ENCODE measurements around the gene PCDH9.
"Not testable (repeated sequence)": the region's sequence is repeated elsewhere in the genome, so short reads cannot be mapped to it uniquely, and the experiment has no call there.

Gene PCDH9

GRCh38 chr13:66301482-66301881 lies 928.7 kb downstream of the PCDH9 start:
- in situ Hi-C loops (cut with MboI; ENCODE audit: low sequenced_read_pairs, unreplicated experiment): no loop called here
- no peak for TF ChIP-seq CTCF (IDR thresholded peaks at IDR 0.05; ENCODE audit: borderline replicate concordance, control extremely low read depth, extremely low read depth, insufficient read depth, missing control alignments)
- no peak for DNase-seq (ENCODE audit: low spot score)

- no peak for DNase-seq (ENCODE audit: low spot score)
- in situ Hi-C loops (cut with MboI; ENCODE audit: low sequenced_read_pairs, unreplicated experiment): no loop called here
- no peak for TF ChIP-seq CTCF (IDR thresholded peaks at IDR 0.05; ENCODE audit: borderline replicate concordance, control extremely low read depth, extremely low read depth, insufficient read depth, missing control alignments)
These were observed 929.1 kb downstream of the PCDH9 start for GRCh38 chr13:66301006-66301405.

GRCh38 chr13:66296875-66297274 lies 933.3 kb downstream of the PCDH9 start:
- in situ Hi-C loops (cut with MboI; ENCODE audit: low sequenced_read_pairs, unreplicated experiment): no loop called here
- TF ChIP-seq CTCF (IDR thresholded peaks at IDR 0.05; ENCODE audit: borderline replicate concordance, control extremely low read depth, extremely low read depth, insufficient read depth, missing control alignments): no peak
- no peak for DNase-seq (ENCODE audit: low spot score)

- no peak for TF ChIP-seq CTCF (IDR thresholded peaks at IDR 0.05; ENCODE audit: borderline replicate concordance, control extremely low read depth, extremely low read depth, insufficient read depth, missing control alignments)
- DNase-seq (ENCODE audit: low spot score): no peak
- in situ Hi-C loops (cut with MboI; ENCODE audit: low sequenced_read_pairs, unreplicated experiment): no loop called here
These were observed 933.8 kb downstream of the PCDH9 start for GRCh38 chr13:66296328-66296727.

- in situ Hi-C loops (cut with MboI; ENCODE audit: low sequenced_read_pairs, unreplicated experiment); DNase-seq (ENCODE audit: low spot score): not testable (repeated sequence)
These were observed 943.3 kb downstream of the PCDH9 start for GRCh38 chr13:66286806-66287205.

GRCh38 chr13:66275416-66275815 lies 954.7 kb downstream of the PCDH9 start:
- in situ Hi-C loops (cut with MboI; ENCODE audit: low sequenced_read_pairs, unreplicated experiment): no loop called here
- no peak for DNase-seq (ENCODE audit: low spot score)
- no peak for TF ChIP-seq CTCF (IDR thresholded peaks at IDR 0.05; ENCODE audit: borderline replicate concordance, control extremely low read depth, extremely low read depth, insufficient read depth, missing control alignments)

- no peak for DNase-seq (ENCODE audit: low spot score)
- no peak for TF ChIP-seq CTCF (IDR thresholded peaks at IDR 0.05; ENCODE audit: borderline replicate concordance, control extremely low read depth, extremely low read depth, insufficient read depth, missing control alignments)
- in situ Hi-C loops (cut with MboI; ENCODE audit: low sequenced_read_pairs, unreplicated experiment): no loop called here
These were observed 957.1 kb downstream of the PCDH9 start for GRCh38 chr13:66273011-66273410.

Measured in GM13976 (cell line).